ENCODE results near the gene NR1D2. TPM values are rescaled to one million over a fixed set of nuclear protein-coding genes. Genes with fewer than 3 reads are reported as not detected.
"Not testable (repeated sequence)": the region's sequence is repeated elsewhere in the genome, so short reads cannot be mapped to it uniquely, and the experiment has no call there.

The NR1D2 gene
- polyA plus RNA-seq, 10 donors, result 15.6 to 33.4 (median 25.4) TPM

GRCh38 chr3:24003466-24003865 is 58.4 kb downstream of the NR1D2 start:
- DNase-seq, result no peak

GRCh38 chr3:24004171-24004938 is 59.3 kb downstream of the NR1D2 start:
- DNase-seq, result no peak

- no peak for DNase-seq
Measured at GRCh38 chr3:24005669-24006068, 60.6 kb downstream of the NR1D2 start.

GRCh38 chr3:24010834-24011233 is 65.7 kb downstream of the NR1D2 start:
- not testable (repeated sequence) for DNase-seq

- no peak for DNase-seq
Measured at GRCh38 chr3:24012589-24013269, 67.6 kb downstream of the NR1D2 start.

- peak; percentile 50 to 93 (median 82) for DNase-seq
Measured at GRCh38 chr3:24017305-24017704, 72.2 kb downstream of the NR1D2 start.

- DNase-seq, result no peak
Measured at GRCh38 chr3:24018784-24019570, 73.9 kb downstream of the NR1D2 start.

GRCh38 chr3:24019585-24019984 is 74.5 kb downstream of the NR1D2 start:
- no peak for DNase-seq

GRCh38 chr3:24020036-24020691 is 75.1 kb downstream of the NR1D2 start:
- DNase-seq, result no peak

GRCh38 chr3:24023197-24023596 is 78.1 kb downstream of the NR1D2 start:
- no peak for DNase-seq

GRCh38 chr3:24025805-24026204 is 80.7 kb downstream of the NR1D2 start:
- no peak for DNase-seq

- not testable (repeated sequence) for DNase-seq
Measured at GRCh38 chr3:24026665-24027064, 81.6 kb downstream of the NR1D2 start.

GRCh38 chr3:24027946-24028345 is 82.9 kb downstream of the NR1D2 start:
- DNase-seq, result no peak

Other genes with a start within 250 kb of the NR1D2 start
- 100 to 1,000 TPM in 2 of 10 donors, 10 to 100 TPM in 8; 75.1 to 107 (median 90.2) TPM for gene UBE2E1, start 139.3 kb upstream of the NR1D2 start, polyA plus RNA-seq (ENCODE audit: insufficient read length in 10 of 10)
- gene NKIRAS1, start 28.3 kb upstream of the NR1D2 start, polyA plus RNA-seq (ENCODE audit: insufficient read length in 10 of 10), result 10 to 100 TPM; 10.5 to 16.3 (median 13.4) TPM
- gene RPL15, start 28.2 kb upstream of the NR1D2 start, polyA plus RNA-seq (ENCODE audit: insufficient read length in 10 of 10), result 1,000 to 10,000 TPM; 1,966 to 2,957 (median 2,527) TPM